NCI-H345 (cell line): ENCODE data around the gene NLRP14.
A peak's percentile ranks its signal among the peaks of the same experiment; 100 is the strongest.

ENCODE experiments used
- DNase-seq: peaks from one replicate; lab custom pipeline; 2025; lab: John Stamatoyannopoulos, UW

Gene NLRP14

GRCh38 chr11:7057641-7058040 is 37.4 kb downstream of the NLRP14 start:
- no peak for DNase-seq

GRCh38 chr11:7060868-7061267 is 40.6 kb downstream of the NLRP14 start:
- DNase-seq, result no peak

DNA sequence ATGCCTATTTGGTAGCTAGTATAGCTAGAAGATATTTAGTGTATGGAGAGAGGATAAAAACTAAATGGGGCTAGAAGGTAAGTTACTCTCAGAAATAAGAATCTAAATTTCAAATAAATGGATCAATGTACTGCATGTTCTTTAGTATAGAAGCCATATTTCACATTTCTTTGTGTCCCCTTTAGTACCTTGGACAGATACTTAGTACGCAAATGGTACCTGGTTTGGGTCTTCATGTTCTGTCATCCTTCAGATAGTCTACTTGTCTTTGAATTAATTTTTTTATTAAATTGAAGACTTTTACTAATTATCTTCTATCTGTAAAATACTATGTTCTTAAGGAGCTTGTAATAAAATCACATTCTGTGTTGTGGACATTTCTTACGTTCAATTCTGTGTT is 42.3 kb downstream of the NLRP14 start:
- no peak for DNase-seq

- no peak for DNase-seq
Measured at GRCh38 chr11:7072401-7073028, 52.2 kb downstream of the NLRP14 start.

DNA sequence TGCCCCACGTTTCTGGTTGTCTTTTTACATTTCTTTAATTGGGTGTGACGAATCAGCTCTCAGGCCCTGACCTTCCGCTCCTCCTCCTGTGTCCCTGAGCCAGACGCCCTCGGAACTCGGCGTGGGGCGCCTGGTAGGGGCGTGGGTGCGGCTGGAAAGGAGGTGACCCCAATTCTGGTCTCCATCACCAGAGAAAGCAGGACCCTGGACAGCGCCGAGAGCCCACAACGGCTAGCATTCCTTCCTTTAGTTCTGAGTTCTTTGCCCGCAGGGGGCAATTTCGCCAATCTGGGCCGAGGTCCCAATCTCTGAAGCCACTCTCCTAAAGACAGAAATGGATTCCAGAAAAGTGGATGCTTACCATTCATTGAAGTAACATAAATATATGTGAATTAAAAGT is 56.8 kb downstream of the NLRP14 start:
- no peak for DNase-seq

- no peak for DNase-seq
Measured at GRCh38 chr11:7079545-7080135, 59.4 kb downstream of the NLRP14 start.

- no peak for DNase-seq
Measured at GRCh38 chr11:7080900-7081299, 60.6 kb downstream of the NLRP14 start.

- DNase-seq, result no peak
Measured at GRCh38 chr11:7081441-7081840, 61.2 kb downstream of the NLRP14 start.

GRCh38 chr11:7088921-7089320 is 68.6 kb downstream of the NLRP14 start, which contains the start of gene RBMXL2:
TSS of gene RBMXL2 (plus strand) at chr11:7088998. CDS start at chr11:7089121, 123 bp downstream.
- no peak for DNase-seq

DNA sequence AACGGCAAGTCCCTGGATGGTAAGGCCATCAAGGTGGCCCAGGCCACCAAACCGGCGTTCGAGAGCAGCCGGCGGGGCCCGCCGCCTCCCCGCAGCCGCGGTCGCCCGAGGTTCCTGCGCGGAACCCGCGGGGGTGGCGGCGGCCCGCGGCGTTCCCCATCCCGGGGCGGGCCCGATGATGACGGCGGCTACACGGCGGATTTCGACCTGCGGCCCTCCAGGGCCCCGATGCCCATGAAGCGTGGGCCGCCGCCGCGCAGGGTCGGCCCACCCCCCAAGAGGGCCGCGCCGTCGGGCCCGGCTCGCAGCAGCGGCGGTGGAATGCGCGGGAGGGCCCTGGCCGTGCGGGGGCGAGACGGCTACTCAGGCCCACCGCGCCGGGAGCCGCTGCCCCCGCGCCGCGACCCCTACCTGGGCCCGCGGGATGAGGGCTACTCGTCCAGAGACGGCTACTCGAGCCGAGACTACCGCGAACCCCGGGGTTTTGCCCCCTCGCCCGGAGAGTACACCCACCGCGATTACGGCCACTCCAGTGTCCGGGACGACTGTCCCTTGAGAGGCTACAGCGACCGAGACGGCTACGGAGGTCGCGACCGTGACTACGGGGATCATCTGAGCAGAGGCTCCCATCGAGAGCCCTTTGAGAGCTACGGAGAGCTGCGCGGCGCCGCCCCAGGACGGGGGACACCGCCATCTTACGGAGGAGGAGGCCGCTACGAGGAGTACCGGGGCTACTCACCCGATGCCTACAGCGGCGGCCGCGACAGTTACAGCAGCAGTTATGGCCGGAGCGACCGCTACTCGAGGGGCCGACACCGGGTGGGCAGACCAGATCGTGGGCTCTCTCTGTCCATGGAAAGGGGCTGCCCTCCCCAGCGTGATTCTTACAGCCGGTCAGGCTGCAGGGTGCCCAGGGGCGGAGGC is 69.3 kb downstream of the NLRP14 start:
- DNase-seq, result no peak

- peak; percentile 69 for DNase-seq
Measured at GRCh38 chr11:7098235-7098832, 78.1 kb downstream of the NLRP14 start.

- no peak for DNase-seq
Measured at GRCh38 chr11:7115780-7116179, 95.5 kb downstream of the NLRP14 start.

DNA sequence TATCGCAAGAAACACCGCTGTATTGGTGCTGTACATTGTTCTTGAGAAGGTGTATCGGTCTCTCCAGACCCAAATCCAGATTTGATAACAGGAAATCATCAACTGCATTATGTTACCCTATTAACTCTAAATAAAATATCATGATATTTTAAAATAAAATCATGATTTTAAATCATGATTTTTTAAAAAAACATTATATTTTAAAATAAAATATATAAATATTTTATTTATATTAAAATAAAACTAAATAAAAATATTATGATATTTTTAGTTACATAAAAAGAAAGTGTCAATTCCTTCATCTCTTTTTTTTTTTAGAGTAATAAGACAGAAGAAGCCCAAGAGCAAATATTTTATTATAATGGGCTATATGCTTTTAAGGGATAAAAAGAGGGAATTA is 96.1 kb downstream of the NLRP14 start:
- DNase-seq, result no peak
